Left ventricle myocardium inferior (tissue), 1 donor: Measurements from ENCODE around the gene CHRDL1. TPM values are rescaled to one million over a fixed set of nuclear protein-coding genes. Genes with fewer than 3 reads are reported as not detected.
"Not testable (repeated sequence)": the region's sequence is repeated elsewhere in the genome, so short reads cannot be mapped to it uniquely, and the experiment has no call there.

Source experiments
- DNase-seq: peaks from one replicate; pipeline ENCODE4 v3.0.0-alpha.2; 2020
- H3K27ac ChIP-seq: fragments of 200-600 bp; replicated peaks from 2 replicates; pipeline ENCODE4 v1.8.0; 2021
- H3K27me3 ChIP-seq: fragments of 200-600 bp; 2 replicates; pipeline ENCODE4 v1.8.0; 2021; ENCODE audit warnings: low read depth
- H3K36me3 ChIP-seq: fragments of 200-600 bp; 2 replicates; pipeline ENCODE4 v1.8.0; 2021
- H3K4me1 ChIP-seq: fragments of 200-600 bp; 2 replicates; pipeline ENCODE4 v1.8.0; 2021
- H3K4me3 ChIP-seq: fragments of 200-600 bp; 2 replicates; pipeline ENCODE4 v1.8.0; 2021; ENCODE audit warnings: mild to moderate bottlenecking, moderate library complexity
- H3K9me3 ChIP-seq: fragments of 200-600 bp; replicated peaks from 2 replicates; pipeline ENCODE4 v1.8.0; 2021
- CTCF ChIP-seq: fragments of 200-600 bp; IDR thresholded peaks from 2 replicates; pipeline ENCODE4 v1.8.0; 2021; ENCODE audit warnings: antibody characterized with exemption, mild to moderate bottlenecking, borderline replicate concordance
- intact Hi-C: fragments of 100-400 bp; cut with micrococcal nuclease; formaldehyde crosslinking; loops from one replicate; pipeline ENCODE4 v1.11.0; 2022
- long read RNA-seq: library from polyadenylated mRNA; unstranded; transcript quantifications from one replicate; pipeline ENCODE4 v2.0.0, GENCODE V29; 2021
- total RNA-seq: library from RNA; stranded (reverse); fragmentation: NEBNext Ultra II Directional; extraction: Animal tissue kit (Norgen Biotek cat#: 25700); gene quantifications from one replicate; pipeline ENCODE4 v1.2.1, GENCODE V29; 2021
- donor health status: DM: no; HTN: yes; CAD: no; lungs with severe emphysema.

The CHRDL1 gene, protein sequence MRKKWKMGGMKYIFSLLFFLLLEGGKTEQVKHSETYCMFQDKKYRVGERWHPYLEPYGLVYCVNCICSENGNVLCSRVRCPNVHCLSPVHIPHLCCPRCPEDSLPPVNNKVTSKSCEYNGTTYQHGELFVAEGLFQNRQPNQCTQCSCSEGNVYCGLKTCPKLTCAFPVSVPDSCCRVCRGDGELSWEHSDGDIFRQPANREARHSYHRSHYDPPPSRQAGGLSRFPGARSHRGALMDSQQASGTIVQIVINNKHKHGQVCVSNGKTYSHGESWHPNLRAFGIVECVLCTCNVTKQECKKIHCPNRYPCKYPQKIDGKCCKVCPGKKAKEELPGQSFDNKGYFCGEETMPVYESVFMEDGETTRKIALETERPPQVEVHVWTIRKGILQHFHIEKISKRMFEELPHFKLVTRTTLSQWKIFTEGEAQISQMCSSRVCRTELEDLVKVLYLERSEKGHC
- 3.7 TPM for total RNA-seq
- long read RNA-seq, partial matches to known transcripts: 0 of 2 reads
- long read RNA-seq, other reads (novel, unspliced or antisense): 1 of 2 reads

GRCh38 chrX:110795645-110796406 is at the start of gene CHRDL1:
CHRDL1 (minus strand) TSS chrX:110795817; CDS start chrX:110792181, 3,636 bp downstream.
- no peak for TF ChIP-seq CTCF
- no peaks in the 10 kb centered on the region for H3K4me1 ChIP-seq
- no peak within 1 kb of the TSS for H3K27ac ChIP-seq
- H3K36me3 ChIP-seq: no peaks in the 10 kb centered on the region
- H3K27me3 ChIP-seq: peaks cover 19% of the 10 kb centered on the region
- intact Hi-C loops: no loop called here
- H3K9me3 ChIP-seq: no peaks in the 10 kb centered on the region
- peak; percentile 17 for DNase-seq
- peak within 1 kb of the TSS; percentile 54 for H3K4me3 ChIP-seq

DNA sequence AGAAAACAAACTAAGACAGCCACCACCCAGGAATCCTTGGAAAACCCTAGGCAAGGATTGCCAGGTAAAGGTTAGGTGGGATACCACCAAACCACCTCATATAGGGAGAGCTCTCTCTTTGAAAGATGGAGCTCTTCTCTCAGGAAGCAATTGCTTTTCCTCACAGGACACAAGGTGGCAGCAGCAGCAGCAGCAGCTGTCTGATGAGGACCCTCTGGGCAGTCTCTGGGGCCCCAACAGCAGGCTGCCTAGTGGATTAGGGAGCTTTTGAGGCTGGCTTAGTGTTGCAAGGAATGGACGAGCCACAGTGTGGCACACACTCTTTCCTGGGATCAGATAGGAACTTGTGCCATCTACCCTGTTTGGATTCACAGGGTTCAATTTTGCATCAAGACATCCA is 41.4 kb upstream of the CHRDL1 start:
- no peaks in the 10 kb centered on the region for H3K36me3 ChIP-seq
- H3K27ac ChIP-seq: no peak overlapping the region
- no peaks in the 10 kb centered on the region for H3K9me3 ChIP-seq
- intact Hi-C loops: no loop called here
- H3K4me1 ChIP-seq: no peaks in the 10 kb centered on the region
- H3K4me3 ChIP-seq: no peak overlapping the region
- no peaks in the 10 kb centered on the region for H3K27me3 ChIP-seq
- no peak for TF ChIP-seq CTCF
- DNase-seq: no peak

- Histone ChIP-seq H3K27me3 (no peaks in the 10 kb centered on the region), H3K27ac (no peak overlapping the region), H3K9me3 (no peaks in the 10 kb centered on the region), H3K4me1 (no peaks in the 10 kb centered on the region), H3K36me3 (no peaks in the 10 kb centered on the region), H3K4me3 (no peak overlapping the region)
- no peak for DNase-seq
- intact Hi-C loops: no loop called here
- TF ChIP-seq CTCF: no peak
Observed at GRCh38 chrX:110836451-110836850, 40.8 kb upstream of the CHRDL1 start.

- no peaks in the 10 kb centered on the region for H3K27me3 ChIP-seq
- no peaks in the 10 kb centered on the region for H3K36me3 ChIP-seq
- no peak overlapping the region for H3K27ac ChIP-seq
- intact Hi-C loops: no loop called here
- no peak for TF ChIP-seq CTCF
- H3K4me1 ChIP-seq: no peaks in the 10 kb centered on the region
- no peaks in the 10 kb centered on the region for H3K9me3 ChIP-seq
- DNase-seq: no peak
- H3K4me3 ChIP-seq: no peak overlapping the region
Observed at GRCh38 chrX:110836001-110836400, 40.4 kb upstream of the CHRDL1 start.

DNA sequence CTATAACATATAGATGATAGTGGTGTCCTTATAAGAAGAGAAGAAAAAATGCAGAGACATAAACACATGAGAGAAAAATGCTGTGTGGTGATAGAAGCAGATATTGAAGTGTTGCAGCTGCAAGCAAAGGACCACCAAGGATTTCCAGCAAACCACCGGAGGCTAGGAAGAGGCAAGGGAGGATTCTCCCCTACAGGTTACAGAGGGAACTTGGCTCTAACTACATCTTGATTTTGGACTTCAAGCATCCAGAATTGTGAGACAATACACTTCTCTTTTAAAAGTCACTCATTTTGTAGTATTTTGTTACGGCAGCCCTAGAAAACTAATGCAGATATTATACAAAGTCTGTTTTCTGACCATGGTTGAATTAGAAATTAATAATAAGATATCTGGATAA is 30.4 kb upstream of the CHRDL1 start:
- no peaks in the 10 kb centered on the region for H3K9me3 ChIP-seq
- H3K27ac ChIP-seq: no peak overlapping the region
- H3K4me3 ChIP-seq: no peak overlapping the region
- no peaks in the 10 kb centered on the region for H3K4me1 ChIP-seq
- no peaks in the 10 kb centered on the region for H3K27me3 ChIP-seq
- no peaks in the 10 kb centered on the region for H3K36me3 ChIP-seq
- intact Hi-C loops: no loop called here
- DNase-seq: no peak
- TF ChIP-seq CTCF: no peak

DNA sequence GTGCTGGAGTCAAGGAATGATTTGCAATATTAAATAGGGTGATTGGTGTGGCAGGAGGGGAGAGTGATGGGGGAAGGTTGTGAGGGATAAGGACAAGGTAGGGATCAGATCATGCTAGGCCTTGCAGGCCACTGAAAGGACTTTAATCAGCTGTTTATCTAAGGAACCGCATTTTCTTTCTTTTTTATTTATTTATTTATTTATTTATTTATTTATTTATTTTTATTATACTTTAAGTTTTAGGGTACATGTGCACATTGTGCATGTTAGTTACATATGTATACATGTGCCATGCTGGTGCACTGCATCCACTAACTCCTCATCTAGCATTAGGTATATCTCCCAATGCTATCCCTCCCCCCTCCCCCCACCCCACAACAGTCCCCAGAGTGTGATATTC is 20.9 kb upstream of the CHRDL1 start:
- intact Hi-C loops, H3K27me3 ChIP-seq: not testable (repeated sequence)

More for the DNA sequence above, 20.9 kb upstream of the CHRDL1 start:
- not testable (repeated sequence) for DNase-seq, H3K36me3 ChIP-seq, H3K4me3 ChIP-seq, H3K9me3 ChIP-seq, H3K27ac ChIP-seq, H3K4me1 ChIP-seq
